HL-60 (cell line): ENCODE data around the gene DOCK2.

Source experiments
- GABPA ChIP-seq: IDR thresholded peaks from 2 replicates; pipeline ENCODE4 v1.6.1; 2012; ENCODE audit warnings: low read depth
- POLR2AphosphoS5 ChIP-seq: IDR thresholded peaks from 2 replicates; pipeline ENCODE4 v1.6.1; 2012; ENCODE audit warnings: low read depth
- TF ChIP-seq, protein P1 (sequence below): IDR thresholded peaks from one replicate; pipeline ENCODE4 v1.5.1; 2011; ENCODE audit warnings: low read length, control low read depth, inconsistent platforms; ENCODE audit not compliant: insufficient read depth

DNA sequence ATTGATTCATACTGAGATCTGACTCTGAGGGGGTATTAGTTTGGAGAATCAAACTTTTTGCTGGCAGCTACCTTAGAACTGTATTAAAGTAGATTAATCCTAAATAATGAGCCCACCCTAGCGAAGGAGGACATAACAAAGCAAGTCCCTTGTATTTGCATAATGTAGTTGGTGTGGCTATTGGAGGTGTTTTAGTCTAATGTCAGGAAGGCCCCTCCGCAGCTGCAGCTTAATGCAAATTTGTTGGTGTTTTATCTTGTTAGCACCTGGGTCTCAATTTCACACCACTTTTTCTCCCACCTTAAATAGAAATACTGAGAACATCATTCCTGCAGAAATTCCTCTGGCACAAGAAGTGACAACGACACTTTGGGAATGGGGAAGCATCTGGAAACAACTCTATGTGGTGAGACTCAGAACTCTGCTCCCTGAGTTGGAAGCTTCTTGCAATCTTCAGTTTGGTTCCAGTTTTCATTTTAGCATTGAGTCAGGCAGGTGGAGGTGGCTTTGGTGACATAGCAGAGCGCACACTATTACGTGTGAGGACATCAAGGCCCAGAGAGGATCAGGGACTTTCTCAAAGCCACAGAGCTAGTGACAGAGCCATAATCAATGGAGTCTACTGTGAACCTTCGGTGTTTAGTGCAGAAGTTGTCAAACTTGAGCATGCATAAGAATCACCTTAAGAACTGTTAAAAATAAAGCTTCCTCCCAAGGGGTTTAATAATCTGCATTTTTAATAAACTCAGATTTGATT lies 33.9 kb downstream of the DOCK2 start:
- TF ChIP-seq, protein P1, sequence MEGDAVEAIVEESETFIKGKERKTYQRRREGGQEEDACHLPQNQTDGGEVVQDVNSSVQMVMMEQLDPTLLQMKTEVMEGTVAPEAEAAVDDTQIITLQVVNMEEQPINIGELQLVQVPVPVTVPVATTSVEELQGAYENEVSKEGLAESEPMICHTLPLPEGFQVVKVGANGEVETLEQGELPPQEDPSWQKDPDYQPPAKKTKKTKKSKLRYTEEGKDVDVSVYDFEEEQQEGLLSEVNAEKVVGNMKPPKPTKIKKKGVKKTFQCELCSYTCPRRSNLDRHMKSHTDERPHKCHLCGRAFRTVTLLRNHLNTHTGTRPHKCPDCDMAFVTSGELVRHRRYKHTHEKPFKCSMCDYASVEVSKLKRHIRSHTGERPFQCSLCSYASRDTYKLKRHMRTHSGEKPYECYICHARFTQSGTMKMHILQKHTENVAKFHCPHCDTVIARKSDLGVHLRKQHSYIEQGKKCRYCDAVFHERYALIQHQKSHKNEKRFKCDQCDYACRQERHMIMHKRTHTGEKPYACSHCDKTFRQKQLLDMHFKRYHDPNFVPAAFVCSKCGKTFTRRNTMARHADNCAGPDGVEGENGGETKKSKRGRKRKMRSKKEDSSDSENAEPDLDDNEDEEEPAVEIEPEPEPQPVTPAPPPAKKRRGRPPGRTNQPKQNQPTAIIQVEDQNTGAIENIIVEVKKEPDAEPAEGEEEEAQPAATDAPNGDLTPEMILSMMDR = no peak
- no peak for TF ChIP-seq POLR2AphosphoS5
- no peak for TF ChIP-seq GABPA
